GM21825 (cell line): Measurements from ENCODE around the gene RALGAPB.

ENCODE experiments used
- ATAC-seq: cut with Tn5 transposase; IDR thresholded peaks from one replicate; pipeline ENCODE4 v1.9.1; 2021; ENCODE audit warnings: mild to moderate bottlenecking, moderate library complexity; ENCODE audit not compliant: unreplicated experiment

Gene RALGAPB

DNA sequence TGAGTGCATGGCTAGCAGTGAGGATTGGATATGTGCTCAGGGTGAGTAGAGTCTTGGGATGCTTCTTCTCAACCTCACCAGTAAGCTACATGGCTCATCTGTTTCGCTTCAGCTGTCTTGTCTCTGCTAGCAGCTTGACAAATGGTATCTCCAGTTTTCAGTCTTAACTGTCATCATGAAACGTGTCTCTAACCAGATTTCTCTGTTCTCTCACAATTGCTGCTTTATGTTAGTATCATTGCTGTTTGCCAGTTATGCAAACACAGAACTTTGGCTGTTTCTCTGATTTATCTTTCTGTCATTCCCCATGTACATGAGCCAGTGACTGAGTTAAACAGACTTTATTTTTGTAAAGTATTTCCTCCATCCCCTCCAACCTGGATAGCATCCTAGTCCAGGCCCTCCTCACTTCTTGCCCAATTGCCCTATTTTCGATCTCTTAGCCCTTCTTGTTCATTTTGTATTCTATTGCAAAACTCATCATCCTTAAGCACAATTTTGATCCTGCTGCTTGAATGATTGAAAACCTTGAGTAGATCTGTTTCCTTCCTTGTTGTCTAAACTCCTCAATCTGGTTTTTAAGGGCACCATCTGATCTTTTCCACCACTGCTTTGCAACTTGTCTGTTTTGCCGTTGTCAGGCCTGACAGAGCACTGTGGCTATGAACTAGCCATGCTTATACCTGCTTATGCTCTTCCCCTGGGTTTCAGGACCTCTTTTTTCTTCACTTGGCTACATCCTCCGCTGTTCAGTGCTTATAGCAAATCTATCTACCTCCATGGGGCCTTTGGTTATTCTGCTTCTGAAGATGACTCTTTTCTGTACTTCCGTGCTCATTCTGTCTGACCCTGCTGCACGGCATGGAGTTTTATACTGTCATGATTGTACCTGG lies 70.6 kb downstream of the RALGAPB start:
- no peak for ATAC-seq

GRCh38 chr20:38545771-38546170 lies 73.1 kb downstream of the RALGAPB start:
- no peak for ATAC-seq

DNA sequence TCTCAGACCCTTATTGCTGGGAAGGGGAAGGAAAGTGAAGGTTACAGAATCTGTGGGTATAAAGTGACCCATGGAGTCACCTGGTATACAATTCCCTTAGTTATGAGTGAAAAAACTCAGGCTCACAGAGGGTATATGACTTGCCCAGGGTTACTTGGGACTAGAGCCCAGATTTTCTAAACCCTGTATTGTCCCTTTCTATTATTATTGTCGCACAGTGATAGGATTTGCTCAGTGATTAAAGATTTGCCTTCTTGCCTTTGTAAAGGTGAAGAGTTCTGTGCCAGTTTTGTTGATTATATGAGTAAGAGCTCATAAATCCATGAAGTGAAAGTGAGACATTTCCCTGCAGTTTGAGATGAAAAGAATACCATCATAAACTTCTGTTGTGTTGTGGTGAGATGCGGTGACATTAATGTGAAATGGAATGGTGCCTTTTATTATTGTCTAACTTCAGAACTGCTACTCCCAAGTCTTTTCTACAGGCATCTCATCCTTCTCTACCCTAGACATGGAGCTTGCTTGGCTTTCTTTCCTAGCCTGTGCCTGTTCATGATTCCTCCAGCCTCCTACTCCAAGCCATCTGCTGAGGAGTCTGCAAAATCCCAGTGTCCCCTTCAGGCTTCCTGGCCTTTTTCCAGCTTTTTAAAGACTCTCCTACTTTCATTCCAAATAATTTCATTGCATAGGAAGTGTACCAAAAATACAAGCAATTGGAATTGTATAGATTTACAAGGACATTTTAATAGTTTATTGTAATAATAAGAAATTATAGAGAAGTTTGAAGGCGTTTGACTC lies 74.8 kb downstream of the RALGAPB start:
- ATAC-seq: no peak

DNA sequence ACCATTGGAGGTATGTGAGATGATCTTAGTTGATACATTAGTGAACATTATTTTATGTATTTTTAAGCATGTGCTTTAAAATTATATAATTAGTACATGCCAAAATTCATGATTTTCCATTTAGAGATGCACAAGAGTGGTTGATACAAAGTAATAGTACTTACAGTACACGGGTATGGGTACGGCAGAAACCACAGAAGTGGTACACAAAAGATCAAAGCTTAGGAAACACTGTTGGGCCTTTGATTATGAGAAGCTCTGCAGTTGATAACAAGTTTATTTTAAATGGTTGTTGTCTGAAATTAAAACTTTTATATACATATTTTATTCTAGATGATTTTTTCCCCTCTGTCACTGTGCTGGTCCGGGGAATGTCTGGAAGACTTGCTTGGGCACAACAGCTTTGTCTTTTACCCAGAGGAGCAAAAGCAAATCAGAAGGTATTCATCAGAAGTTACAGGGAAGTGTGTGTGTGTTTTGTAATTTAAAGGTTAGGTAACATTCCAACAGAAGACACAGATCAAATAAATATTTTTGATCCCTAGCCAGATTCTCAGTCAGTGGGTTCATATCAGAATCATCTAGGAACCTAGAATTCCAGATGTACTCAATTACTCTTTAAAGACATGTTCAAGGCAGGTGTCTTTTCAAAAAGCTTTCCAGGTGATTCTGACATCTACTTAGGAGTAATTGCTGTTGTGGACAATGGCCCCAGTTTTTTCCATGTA lies 75.9 kb downstream of the RALGAPB start:
- no peak for ATAC-seq

DNA sequence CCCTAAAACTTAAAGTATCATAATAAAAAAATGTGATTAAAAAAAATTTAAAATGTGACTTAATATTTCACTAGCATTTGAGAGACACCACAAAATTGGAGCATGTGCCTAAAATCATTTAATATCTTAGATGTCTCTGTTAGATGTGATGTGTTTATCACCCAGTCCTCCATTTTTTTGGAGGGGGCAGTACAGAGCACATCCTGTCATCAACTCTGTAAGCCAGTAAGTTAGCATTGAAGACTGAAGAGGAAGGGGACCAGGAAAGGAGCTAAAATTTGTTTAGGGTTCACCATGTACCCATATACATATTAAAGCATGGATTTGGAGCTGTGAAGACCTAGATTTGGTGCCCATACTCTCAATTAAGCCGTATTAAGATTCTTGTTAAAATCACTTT lies 77.6 kb downstream of the RALGAPB start:
- no peak for ATAC-seq

GRCh38 chr20:38551056-38551626 lies 78.5 kb downstream of the RALGAPB start:
- ATAC-seq: no peak

DNA sequence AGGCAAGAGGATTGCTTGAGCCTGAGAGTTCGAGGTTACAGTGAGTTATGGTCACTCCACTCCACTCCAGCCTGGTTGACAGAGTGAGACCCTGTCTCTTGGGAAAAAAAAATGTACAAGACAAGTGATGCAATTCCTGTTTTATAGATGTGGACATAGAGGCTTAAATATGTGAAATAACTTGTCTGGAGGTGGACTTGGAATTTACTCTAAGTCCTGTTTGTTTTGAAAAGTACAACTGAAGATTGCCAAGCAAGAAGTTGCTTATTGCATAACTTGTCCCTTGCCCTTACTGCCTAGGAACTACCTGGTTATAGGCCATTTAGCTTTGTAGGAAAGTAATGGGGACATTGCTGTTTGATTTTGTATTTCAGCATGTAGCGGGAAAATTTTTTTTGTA lies 82.3 kb downstream of the RALGAPB start:
- ATAC-seq: no peak

- no peak for ATAC-seq
These were observed 82.8 kb downstream of the RALGAPB start for GRCh38 chr20:38555395-38555794.

GRCh38 chr20:38557174-38557573 lies 84.5 kb downstream of the RALGAPB start:
- no peak for ATAC-seq

- ATAC-seq: no peak
These were observed 86.1 kb downstream of the RALGAPB start for GRCh38 chr20:38558596-38559360.

- ATAC-seq: no peak
These were observed 87.1 kb downstream of the RALGAPB start for GRCh38 chr20:38559764-38560163.

- ATAC-seq: no peak
These were observed 91.3 kb downstream of the RALGAPB start for GRCh38 chr20:38563802-38564431.

DNA sequence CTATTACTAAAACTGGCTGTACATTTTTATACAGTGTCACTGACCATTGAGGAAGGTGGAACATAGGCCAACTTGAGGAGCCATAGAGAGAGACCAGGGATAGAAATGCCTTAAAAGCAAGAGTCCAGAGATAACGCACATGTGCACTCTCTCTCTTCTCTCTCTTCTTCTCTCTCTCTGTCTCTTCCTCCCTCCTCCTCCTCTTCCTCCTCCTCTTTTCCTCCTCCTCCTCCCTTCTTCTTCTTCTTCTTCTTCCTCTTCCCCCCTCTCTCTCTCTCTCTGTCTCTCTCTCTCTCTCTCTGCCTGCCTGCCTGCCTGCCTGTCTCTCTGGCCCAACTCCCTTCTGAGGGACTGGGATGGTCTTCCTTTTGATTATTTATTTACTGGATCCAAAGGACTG lies 92.0 kb downstream of the RALGAPB start:
- no peak for ATAC-seq

- ATAC-seq: no peak
These were observed 93.5 kb downstream of the RALGAPB start for GRCh38 chr20:38566036-38566598.

GRCh38 chr20:38569747-38570525 lies 97.3 kb downstream of the RALGAPB start:
- ATAC-seq: no peak

DNA sequence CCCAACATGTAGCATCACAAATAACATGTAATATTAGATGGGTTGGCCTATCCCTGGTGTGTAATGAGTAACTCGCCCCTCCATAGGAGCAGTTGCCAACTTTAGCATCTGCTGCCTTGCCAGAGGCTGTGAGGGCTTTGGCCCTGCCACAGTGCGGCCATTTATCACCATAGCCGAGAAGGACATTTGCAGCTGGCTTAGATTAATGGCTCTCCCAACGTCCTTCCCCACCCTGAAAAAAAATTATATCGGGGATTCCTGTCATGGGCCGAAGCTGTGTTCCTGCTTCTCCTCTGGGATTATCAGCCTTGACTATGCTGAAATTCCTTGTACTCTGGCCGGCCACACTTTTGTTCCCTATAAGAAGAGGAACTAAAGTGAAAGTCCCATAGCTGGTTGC lies 100.8 kb downstream of the RALGAPB start:
- no peak for ATAC-seq

DNA sequence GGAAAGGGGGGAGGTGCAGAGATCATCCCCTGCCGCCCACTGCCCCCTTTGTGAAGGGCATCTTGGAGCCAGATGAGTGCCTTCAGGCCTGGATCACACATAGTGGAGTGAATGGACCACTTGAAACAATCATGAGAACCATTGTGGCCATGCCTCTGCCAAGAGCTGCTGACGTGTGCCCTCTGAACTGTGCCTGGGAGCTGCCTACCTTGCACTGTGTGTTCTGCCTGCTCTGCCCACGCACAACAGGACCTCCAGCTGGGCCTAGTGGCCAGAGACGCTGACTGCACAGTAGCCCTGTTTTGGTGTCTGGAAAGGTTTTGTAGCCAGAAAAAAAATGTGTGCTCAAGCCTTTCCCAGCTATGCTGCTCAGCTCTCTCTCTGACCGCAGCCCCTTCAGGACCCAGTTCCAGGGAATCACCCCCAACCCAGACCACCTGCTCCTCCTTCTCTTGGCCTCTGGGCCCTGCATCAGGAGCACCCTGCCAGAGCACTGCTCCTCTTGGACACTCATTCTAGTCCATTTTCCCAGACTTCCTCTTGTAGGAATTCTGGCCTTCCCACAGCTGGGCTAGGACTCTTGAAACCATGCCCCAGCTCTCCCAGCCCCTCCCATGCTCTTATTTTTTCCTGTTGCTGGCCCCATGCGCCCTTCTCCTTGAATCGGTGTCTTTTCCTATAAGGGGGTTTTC lies 106.7 kb downstream of the RALGAPB start:
- ATAC-seq: no peak

- no peak for ATAC-seq
These were observed 107.3 kb downstream of the RALGAPB start for GRCh38 chr20:38579921-38580320.
